ENCODE data around the gene MICU2.

DNA sequence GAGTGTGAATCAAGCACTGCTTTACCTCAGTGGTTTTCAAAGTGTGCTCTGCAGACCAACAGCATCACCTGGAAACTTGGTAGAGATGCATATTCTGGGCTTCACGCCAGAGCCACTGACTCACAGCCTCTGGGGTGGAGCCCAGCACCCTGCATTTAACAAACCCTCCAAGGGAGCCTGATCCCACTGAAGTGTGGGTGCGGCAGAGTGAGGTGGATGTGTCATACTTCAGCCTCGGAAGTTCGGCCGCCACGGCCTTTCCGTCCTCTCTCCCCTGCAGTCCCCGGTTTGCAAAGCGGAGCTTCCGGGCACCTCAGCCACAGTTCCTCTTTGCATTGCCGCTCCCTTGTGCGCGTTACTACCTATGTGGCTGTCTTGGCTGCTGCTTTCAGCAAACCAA, 33.3 kb upstream of the MICU2 start:
- TF ChIP-seq, protein P1, sequence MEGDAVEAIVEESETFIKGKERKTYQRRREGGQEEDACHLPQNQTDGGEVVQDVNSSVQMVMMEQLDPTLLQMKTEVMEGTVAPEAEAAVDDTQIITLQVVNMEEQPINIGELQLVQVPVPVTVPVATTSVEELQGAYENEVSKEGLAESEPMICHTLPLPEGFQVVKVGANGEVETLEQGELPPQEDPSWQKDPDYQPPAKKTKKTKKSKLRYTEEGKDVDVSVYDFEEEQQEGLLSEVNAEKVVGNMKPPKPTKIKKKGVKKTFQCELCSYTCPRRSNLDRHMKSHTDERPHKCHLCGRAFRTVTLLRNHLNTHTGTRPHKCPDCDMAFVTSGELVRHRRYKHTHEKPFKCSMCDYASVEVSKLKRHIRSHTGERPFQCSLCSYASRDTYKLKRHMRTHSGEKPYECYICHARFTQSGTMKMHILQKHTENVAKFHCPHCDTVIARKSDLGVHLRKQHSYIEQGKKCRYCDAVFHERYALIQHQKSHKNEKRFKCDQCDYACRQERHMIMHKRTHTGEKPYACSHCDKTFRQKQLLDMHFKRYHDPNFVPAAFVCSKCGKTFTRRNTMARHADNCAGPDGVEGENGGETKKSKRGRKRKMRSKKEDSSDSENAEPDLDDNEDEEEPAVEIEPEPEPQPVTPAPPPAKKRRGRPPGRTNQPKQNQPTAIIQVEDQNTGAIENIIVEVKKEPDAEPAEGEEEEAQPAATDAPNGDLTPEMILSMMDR (IDR thresholded peaks at IDR 0.05; ENCODE audit: low read length): no peak
- TF ChIP-seq EZH2 (IDR thresholded peaks at IDR 0.05; ENCODE audit: borderline replicate concordance, low read length): no peak
